GM12874 (cell line): ENCODE data around the gene RPTOR.

Source experiments
- CTCF ChIP-seq: IDR thresholded peaks from 2 replicates; pipeline ENCODE4 v1.5.1; 2011; ENCODE audit warnings: low read depth, mild to moderate bottlenecking, control low read depth, low read length, moderate library complexity; ENCODE audit not compliant: insufficient read depth

The RPTOR gene

GRCh38 chr17:80790021-80790765 is 245.6 kb downstream of the RPTOR start:
- no peak for TF ChIP-seq CTCF

- no peak for TF ChIP-seq CTCF
Observed at GRCh38 chr17:80790981-80791742, 246.5 kb downstream of the RPTOR start.

- no peak for TF ChIP-seq CTCF
Observed at GRCh38 chr17:80791758-80792284, 247.2 kb downstream of the RPTOR start.

GRCh38 chr17:80792373-80792781 is 247.7 kb downstream of the RPTOR start:
- no peak for TF ChIP-seq CTCF

GRCh38 chr17:80793421-80793820 is 248.8 kb downstream of the RPTOR start:
- TF ChIP-seq CTCF, result no peak

DNA sequence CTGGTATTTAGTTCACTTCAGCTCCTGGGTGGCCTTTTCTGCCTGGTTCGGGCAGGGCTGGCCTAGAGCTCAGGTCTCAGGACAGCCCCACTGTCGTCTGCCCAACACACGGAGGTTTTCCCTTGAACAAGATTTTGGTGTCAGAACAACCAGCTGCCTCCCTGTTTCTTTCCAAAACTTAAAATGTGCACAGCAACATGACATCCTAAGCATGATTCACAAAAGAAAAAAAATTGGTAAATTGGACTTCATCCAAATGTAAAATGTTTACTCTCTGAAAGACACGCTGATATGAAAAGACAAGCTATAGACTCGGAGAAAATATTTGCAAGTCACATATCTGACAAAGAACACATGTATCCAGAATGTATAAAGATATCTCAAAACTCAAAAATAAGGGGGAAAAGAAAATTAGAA is 249.2 kb downstream of the RPTOR start:
- TF ChIP-seq CTCF, result no peak

DNA sequence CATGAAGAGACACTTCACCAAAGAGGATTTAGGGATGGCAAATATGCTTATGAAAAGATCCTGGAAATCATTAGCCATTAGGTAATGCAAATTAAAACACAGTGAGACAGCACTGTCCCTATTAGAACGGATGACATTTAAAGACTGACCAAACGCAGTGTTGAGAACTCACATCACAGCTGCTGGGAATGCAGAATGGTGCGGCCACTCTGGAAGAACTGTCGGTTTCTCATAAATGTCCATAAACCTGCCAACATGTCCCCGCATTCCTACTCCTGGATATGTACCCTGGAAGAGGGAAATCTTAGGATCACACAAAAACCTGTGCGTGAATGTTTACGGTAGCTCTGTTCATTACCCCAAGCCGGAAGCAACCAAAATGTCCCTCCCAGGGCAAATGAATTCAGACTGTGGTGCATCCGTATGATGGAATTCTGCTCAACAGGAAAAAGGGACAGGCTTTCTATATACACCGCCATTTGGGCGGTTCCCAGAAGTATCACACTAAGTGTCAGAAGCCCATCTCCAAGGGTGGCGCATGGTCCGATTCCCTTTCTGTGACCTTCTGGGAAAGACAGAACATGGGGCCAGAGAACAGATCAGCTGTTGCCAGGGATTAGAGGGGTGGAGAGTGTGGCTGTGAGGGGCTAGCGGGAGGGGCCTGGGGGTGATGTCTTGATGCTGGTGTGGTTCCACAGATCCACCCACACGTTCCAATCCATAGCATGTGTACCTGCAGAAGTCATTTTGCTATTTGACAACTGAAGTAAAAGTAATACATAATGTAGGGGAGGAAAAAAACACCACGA is 249.8 kb downstream of the RPTOR start:
- TF ChIP-seq CTCF, result no peak
